Mucosa of stomach (tissue), 1 donor: ENCODE measurements around the gene MMRN2.
"Not testable (repeated sequence)": the region's sequence is repeated elsewhere in the genome, so short reads cannot be mapped to it uniquely, and the experiment has no call there.

ENCODE experiments used
- H3K27me3 ChIP-seq: one replicate; pipeline ENCODE4 v1.7.0; 2013; ENCODE audit warnings: mild to moderate bottlenecking, low read length; ENCODE audit not compliant: control insufficient read depth, insufficient read depth
- H3K36me3 ChIP-seq: one replicate; pipeline ENCODE4 v1.7.0; 2013; ENCODE audit warnings: low read length; ENCODE audit not compliant: control insufficient read depth, insufficient read depth
- H3K4me1 ChIP-seq: one replicate; pipeline ENCODE4 v1.7.0; 2013; ENCODE audit warnings: mild to moderate bottlenecking, low read length; ENCODE audit not compliant: control insufficient read depth, insufficient read depth
- H3K4me3 ChIP-seq: one replicate; pipeline ENCODE4 v1.7.0; 2013; ENCODE audit warnings: low read length
- H3K9ac ChIP-seq: one replicate; pipeline ENCODE4 v1.7.0; 2013; ENCODE audit warnings: mild to moderate bottlenecking, low read length, moderate library complexity
- H3K9me3 ChIP-seq: one replicate; pipeline ENCODE4 v1.7.0; 2013; ENCODE audit warnings: mild to moderate bottlenecking, low read length, moderate library complexity; ENCODE audit not compliant: control insufficient read depth
- donor health status: Pancreatic carcinoma.

Gene MMRN2, protein sequence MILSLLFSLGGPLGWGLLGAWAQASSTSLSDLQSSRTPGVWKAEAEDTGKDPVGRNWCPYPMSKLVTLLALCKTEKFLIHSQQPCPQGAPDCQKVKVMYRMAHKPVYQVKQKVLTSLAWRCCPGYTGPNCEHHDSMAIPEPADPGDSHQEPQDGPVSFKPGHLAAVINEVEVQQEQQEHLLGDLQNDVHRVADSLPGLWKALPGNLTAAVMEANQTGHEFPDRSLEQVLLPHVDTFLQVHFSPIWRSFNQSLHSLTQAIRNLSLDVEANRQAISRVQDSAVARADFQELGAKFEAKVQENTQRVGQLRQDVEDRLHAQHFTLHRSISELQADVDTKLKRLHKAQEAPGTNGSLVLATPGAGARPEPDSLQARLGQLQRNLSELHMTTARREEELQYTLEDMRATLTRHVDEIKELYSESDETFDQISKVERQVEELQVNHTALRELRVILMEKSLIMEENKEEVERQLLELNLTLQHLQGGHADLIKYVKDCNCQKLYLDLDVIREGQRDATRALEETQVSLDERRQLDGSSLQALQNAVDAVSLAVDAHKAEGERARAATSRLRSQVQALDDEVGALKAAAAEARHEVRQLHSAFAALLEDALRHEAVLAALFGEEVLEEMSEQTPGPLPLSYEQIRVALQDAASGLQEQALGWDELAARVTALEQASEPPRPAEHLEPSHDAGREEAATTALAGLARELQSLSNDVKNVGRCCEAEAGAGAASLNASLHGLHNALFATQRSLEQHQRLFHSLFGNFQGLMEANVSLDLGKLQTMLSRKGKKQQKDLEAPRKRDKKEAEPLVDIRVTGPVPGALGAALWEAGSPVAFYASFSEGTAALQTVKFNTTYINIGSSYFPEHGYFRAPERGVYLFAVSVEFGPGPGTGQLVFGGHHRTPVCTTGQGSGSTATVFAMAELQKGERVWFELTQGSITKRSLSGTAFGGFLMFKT

DNA sequence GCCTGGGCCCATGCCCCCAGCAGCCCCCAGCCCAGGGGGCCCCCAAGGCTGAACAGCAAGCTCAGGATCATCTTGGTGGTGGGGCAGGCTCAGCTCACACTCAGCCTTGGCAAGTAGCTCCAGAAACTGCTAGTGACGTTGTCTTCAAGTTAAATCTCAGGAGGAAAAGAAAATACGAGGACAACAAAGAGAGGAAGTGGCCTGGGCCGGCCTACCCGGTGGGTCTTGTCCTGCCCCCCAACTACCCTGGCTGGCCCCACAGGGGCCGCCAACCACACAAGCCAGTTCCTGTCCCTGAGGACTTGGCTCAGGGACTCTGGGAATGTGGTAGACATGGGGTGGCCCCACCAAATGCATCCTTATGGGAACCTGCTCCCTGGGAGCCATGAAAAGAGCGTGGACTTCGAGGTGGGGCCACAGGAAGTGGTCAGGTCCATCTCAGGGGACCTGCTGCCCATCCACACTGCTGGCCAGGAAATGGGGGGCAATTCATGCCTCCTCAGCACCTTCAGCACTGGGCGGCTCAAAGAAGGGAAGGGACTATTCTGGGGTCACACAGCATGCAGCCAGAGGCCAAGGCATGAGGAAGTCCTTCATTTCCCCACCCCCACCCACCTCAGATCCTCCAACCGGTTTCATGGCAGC is at the start of gene MMRN2:
Gene MMRN2, minus strand, starts transcription at position 145 of the 645 bp plus-strand sequence. Its CDS starts 74 bp downstream, at position 71.
- Histone ChIP-seq H3K9me3 (no peaks in the 10 kb centered on the region), H3K4me3 (no peak within 1 kb of the TSS), H3K4me1 (peaks cover 28% of the 10 kb centered on the region), H3K9ac (peak within 1 kb of the TSS; percentile 34), H3K27me3 (peaks cover 20% of the 10 kb centered on the region), H3K36me3 (no peaks in the 10 kb centered on the region)

DNA sequence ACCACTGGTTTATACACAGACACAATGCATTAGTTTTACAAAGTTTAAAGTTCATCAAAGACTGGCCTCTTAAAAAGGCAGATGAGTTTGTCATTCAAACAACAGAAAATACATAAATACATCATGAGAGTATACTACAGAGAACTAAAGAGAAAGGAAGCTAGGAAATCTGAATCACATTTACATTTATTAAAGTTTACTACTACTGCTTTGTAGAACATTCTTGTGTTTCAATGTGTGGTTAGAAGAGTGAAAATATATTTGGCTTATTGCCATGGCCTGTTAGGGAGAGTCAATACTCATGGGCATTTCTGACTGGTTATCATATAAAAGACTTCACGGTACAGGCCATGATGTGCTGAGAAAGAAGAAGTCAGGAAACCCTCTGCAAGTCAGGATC is 49.7 kb upstream of the MMRN2 start:
- not testable (repeated sequence) for H3K27me3 ChIP-seq, H3K4me1 ChIP-seq, H3K36me3 ChIP-seq, H3K4me3 ChIP-seq, H3K9ac ChIP-seq, H3K9me3 ChIP-seq

DNA sequence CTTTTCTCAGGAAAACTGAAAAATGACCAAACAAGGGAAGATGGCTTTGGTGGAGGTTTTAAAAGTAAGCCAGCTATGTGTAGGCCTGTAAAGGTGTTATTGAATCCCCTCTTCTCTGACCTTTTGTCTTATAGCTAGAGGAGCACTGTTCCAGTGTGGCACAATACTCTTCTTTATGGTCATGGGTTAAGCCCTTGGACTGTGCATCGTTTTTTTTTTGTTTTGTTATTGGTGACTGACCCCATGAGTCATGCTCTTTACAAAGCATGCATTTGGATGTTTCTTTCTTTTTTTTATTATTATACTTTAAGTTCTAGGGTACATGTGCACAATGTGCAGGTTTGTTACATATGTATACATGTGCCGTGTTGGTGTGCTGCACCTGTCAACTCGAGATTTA is 43.1 kb upstream of the MMRN2 start:
- Histone ChIP-seq H3K9ac (no peak overlapping the region), H3K27me3 (no peaks in the 10 kb centered on the region), H3K4me3 (no peak overlapping the region), H3K9me3 (no peaks in the 10 kb centered on the region), H3K4me1 (no peaks in the 10 kb centered on the region), H3K36me3 (no peaks in the 10 kb centered on the region)

DNA sequence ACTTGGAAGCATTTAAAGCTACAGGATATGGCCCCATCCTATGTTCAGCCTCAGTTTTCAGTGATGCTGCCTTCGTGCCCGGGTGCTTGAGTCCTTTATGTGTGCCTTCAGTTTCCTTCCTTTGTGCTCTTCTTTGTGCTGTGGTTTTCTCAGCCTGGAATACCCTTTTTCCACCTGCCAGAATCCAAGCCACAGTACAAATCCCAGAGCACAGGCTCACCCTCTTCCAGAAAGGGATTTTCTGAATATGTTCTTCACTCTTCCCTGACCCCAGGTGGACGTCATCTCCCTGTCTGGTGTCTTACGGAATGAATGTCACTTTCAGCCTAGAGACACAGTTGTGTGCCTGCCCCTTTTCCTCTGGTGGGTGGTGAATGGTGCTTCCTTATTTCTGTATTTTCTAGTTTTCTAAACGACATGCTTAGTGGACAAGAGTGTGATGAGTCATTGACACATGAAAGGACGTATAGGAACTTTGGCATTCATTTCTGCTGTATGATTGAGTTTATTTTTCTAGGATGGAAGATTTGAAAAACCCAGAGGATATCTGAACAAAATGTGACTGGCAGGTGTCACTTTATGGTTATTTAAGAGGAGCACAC is 42.5 kb upstream of the MMRN2 start:
- not testable (repeated sequence) for H3K4me1 ChIP-seq, H3K36me3 ChIP-seq, H3K27me3 ChIP-seq, H3K9me3 ChIP-seq, H3K4me3 ChIP-seq, H3K9ac ChIP-seq

DNA sequence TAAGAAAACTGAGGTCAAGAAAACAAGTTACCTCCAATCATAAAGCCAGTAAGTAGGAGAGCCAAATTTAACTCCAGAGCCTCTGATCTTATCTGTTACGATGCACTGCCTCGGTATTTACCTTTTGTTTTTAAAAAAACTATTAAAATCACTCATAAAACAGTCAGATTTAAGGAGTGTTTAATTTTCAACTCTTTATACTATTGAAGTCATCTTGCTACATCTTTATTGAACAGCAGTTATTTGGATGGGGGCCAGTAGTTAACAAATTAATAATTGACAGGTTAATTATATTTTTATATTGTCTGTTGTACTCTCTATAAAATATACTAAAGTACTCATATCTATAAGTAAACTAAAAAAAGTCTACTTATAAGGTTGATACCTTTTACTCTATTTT is 35.5 kb upstream of the MMRN2 start:
- Histone ChIP-seq H3K36me3 (no peaks in the 10 kb centered on the region), H3K4me1 (no peaks in the 10 kb centered on the region), H3K9ac (no peak overlapping the region), H3K27me3 (no peaks in the 10 kb centered on the region), H3K4me3 (no peak overlapping the region), H3K9me3 (no peaks in the 10 kb centered on the region)

DNA sequence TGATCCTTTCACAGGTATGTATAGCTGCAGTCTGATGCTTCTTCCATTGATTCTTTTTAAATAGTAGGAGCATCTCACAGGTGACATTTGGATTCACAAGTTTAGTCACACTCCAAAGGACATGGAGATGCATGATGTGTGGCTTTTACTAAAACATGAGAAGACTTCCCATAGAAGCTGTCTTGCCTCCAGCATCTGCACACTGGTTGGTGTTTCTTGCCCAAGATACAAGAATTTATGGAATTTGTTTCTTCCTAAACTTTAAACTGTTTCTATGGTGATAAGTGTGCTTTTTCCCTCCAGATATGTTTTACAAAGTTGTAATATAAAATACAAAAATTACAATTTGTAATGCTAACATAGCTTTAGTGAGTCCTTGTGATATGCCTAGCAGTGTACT is 35.0 kb upstream of the MMRN2 start:
- no peak overlapping the region for H3K4me3 ChIP-seq
- H3K4me1 ChIP-seq, result no peaks in the 10 kb centered on the region
- no peaks in the 10 kb centered on the region for H3K9me3 ChIP-seq
- H3K36me3 ChIP-seq, result no peaks in the 10 kb centered on the region
- no peaks in the 10 kb centered on the region for H3K27me3 ChIP-seq
- H3K9ac ChIP-seq, result no peak overlapping the region

DNA sequence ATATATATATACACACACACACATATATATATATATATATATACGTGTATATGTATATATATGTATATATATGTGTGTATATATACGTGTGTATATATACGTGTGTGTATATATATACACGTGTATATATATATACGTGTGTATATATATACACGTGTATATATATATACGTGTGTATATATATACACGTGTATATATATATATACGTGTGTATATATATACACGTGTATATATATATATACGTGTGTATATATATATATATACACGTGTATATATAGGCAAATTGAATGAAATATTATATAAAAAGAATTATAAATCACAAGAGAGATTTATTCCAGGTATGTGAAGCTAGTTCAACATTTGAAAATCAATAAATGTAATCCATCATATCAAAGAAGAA is 33.9 kb upstream of the MMRN2 start:
- H3K4me3 ChIP-seq, H3K36me3 ChIP-seq, H3K27me3 ChIP-seq, H3K4me1 ChIP-seq, H3K9ac ChIP-seq, H3K9me3 ChIP-seq: not testable (repeated sequence)

DNA sequence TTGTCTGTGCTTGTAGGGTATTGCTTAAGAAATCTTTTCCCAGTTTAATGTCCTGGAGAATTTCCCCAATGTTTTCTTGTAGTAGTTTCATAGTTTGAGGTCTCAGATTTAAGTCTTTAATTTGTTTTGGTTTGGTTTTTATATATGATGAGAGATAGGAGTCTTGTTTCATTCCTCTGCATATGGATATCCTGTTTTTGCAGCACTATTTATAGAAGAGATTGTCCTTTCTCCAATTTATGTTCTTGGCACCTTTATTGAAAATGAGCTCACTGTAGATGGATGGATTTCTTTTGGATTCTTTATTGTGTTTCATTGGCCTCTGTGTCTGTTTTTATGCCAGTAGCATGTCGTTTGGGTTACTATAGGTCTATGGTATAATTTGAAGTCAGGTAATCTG is 31.1 kb upstream of the MMRN2 start:
- Histone ChIP-seq H3K4me1 (no peaks in the 10 kb centered on the region), H3K36me3 (no peaks in the 10 kb centered on the region), H3K27me3 (no peaks in the 10 kb centered on the region), H3K4me3 (no peak overlapping the region), H3K9me3 (no peaks in the 10 kb centered on the region), H3K9ac (no peak overlapping the region)

DNA sequence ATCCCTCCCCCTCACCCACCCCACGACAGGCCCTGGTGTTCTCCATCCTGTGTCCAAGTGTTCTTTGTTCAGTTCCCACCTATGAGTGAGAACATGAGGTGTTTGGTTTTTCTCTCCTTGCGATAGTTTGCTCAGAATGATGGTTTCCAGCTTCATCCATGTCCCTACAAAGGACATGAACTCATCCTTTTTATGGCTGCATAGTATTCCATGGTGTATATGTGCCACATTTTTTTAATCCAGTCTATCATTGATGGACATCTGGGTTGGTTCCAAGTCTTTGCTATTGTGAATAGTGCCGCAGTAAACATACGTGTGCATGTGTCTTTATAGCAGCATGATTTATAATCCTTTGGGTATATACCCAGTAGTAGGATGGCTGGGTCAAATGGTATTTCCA is 27.1 kb upstream of the MMRN2 start:
- H3K27me3 ChIP-seq, H3K9me3 ChIP-seq, H3K36me3 ChIP-seq, H3K9ac ChIP-seq, H3K4me3 ChIP-seq: not testable (repeated sequence)
- H3K4me1 ChIP-seq, result peaks cover 11% of the 10 kb centered on the region

DNA sequence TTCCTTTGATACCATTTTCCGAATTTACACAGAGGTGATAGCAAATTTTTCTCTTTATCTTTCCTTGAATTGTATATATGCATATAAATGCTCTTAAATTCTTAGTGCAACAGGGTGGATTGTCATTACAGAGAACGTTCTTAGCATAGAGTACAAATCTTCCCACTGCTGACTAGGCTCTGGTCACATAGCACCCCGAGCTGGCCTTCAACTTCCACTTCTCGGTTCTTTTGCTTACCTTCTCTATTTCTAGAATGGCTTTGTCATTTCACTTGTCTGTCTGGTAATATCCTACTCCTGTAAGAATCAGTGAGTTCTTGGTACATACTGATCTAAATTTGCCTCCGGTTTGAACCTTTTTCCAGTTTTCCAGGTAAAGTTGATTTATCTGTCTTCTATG is 24.3 kb upstream of the MMRN2 start:
- Histone ChIP-seq H3K4me3 (no peak overlapping the region), H3K9me3 (no peaks in the 10 kb centered on the region), H3K36me3 (no peaks in the 10 kb centered on the region), H3K9ac (no peak overlapping the region), H3K27me3 (no peaks in the 10 kb centered on the region), H3K4me1 (peaks cover 12% of the 10 kb centered on the region)

DNA sequence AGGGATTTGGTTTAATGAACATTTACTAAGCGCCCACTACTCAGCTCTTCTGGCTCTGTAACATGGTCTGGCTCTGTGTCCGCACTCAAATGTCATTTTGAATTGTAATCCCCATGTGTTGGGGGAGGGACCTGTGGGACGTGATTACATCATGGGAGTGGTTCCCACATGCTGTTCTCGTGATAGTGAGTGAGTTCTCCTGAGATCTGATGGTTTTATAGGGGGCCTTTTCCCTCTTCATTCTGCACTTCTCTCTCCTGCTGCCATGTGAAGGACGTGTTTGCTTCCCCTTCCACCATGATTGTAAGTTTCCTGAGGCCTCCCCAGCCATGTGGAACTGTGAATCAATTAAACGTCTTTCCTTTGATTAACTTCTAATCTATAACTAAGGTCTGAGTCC is 23.6 kb upstream of the MMRN2 start:
- H3K9ac ChIP-seq, H3K36me3 ChIP-seq, H3K9me3 ChIP-seq, H3K4me3 ChIP-seq, H3K27me3 ChIP-seq: not testable (repeated sequence)
- H3K4me1 ChIP-seq, result peaks cover 12% of the 10 kb centered on the region
